Left lung (tissue), 10 donors: ENCODE measurements around the gene COA3. TPM values are rescaled to one million over a fixed set of nuclear protein-coding genes. Genes with fewer than 3 reads are reported as not detected.
A peak's percentile ranks its signal among the peaks of the same experiment; 100 is the strongest.

ENCODE experiments used
- ATAC-seq: fragments of 200-7000 bp; cut with Tn5 transposase; one replicate; pipeline ENCODE4 v1.9.1; 2020; ENCODE audit warnings: moderate library complexity
- DNase-seq, 4 donors: peaks; one replicate each; pipeline ENCODE4 v3.0.0-alpha.2; 2013 to 2020
- H3K27ac ChIP-seq, 2 donors: fragments of 200-600 bp; sonication (generic) in 1 of 2; one replicate each; pipeline versions ENCODE4 v1.5.0 to v1.8.0; 2020 to 2021
- H3K27me3 ChIP-seq, 2 donors: fragments of 200-600 bp; sonication (generic) in 1 of 2; one replicate each; pipeline versions ENCODE4 v1.5.0 to v1.8.0; 2020 to 2021
- H3K36me3 ChIP-seq, 2 donors: fragments of 200-600 bp; sonication (generic) in 1 of 2; one replicate each; pipeline versions ENCODE4 v1.5.0 to v1.8.0; 2020 to 2021
- H3K4me1 ChIP-seq, 2 donors: fragments of 200-600 bp; one replicate each; pipeline ENCODE4 v1.8.0; 2021
- H3K4me3 ChIP-seq, 2 donors: fragments of 200-600 bp; sonication (generic) in 1 of 2; one replicate each; pipeline versions ENCODE4 v1.5.0 to v1.8.0; 2020 to 2021; ENCODE audit warnings: mild to moderate bottlenecking in 1 of 2
- H3K9me3 ChIP-seq, 2 donors: fragments of 200-600 bp; sonication (generic) in 1 of 2; one replicate each; pipeline versions ENCODE4 v1.5.0 to v1.8.0; 2020 to 2021
- CTCF ChIP-seq, 2 donors: fragments of 200-600 bp; sonication (generic) in 1 of 2; IDR thresholded peaks; one replicate each; pipeline versions ENCODE4 v1.5.0 to v1.8.0; 2021; ENCODE audit warnings: antibody characterized with exemption in 2 of 2
- intact Hi-C, 2 donors: fragments of 100-400 bp; cut with DNase I; formaldehyde crosslinking; loops; one replicate each; pipeline versions ENCODE4 v1.11.2 to v1.14.2; 2022
- polyA plus RNA-seq, 6 donors: library from polyadenylated mRNA; unstranded; fragments of 120-200 nt; gene quantifications; one replicate each; pipeline ENCODE4 v1.2.1, GENCODE V29; 2013; ENCODE audit not compliant: insufficient read length in 6 of 6
- total RNA-seq, 2 donors: library from RNA; stranded (reverse); fragmentation: NEBNext Ultra II Directional; extraction: Animal tissue kit (Norgen Biotek cat#: 25700); gene quantifications; one replicate each; pipeline ENCODE4 v1.2.1, GENCODE V29; 2021
- donor health status: DM: no; HTN: yes; CAD: no.
- donor health status: DM: no; HTN: no; CAD: no.

COA3 gene
- total and polyA plus RNA-seq, 8 donors, result 59.1 to 96.2 (median 89.3) TPM

DNA sequence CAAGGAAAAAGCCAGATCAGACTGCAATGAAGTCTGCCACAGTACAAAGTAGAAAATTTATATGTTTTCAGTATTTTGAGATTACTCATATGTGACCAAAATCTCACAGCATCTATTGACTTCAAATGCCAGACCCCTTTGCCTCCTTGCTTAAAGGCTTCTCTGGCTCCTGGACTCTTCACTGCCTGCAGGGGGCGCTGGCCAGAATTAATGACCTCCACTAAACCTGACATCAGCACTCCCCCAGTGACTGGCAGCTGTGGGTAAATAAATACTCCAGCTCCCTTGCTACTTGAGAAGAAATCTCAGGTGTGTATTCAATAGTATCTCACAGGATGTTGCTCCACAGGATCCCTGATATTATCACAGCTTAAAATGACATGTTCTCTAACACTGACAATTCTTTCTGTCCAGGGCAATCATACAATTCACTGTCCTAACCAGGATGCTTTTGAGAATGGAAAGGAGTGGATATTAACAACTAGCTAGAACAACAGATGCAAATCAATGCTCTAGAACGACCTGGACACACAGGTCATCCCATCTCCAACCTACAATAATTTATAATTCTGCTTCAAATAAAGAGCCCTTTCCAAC, 21.5 kb upstream of the COA3 start:
- no peaks in the 10 kb centered on the region for H3K9me3 ChIP-seq
- TF ChIP-seq CTCF (IDR thresholded peaks at IDR 0.05), result peak; percentile 37 to 62
- no peak overlapping the region for H3K4me3 ChIP-seq
- ATAC-seq (no peak), DNase-seq (no peak)
- H3K27me3 ChIP-seq, result no peaks in the 10 kb centered on the region
- intact Hi-C loops, result loop anchor here in 1 of 2 donors (5.0 kb wide), 1 partner anchor 98 kb away; no protein-coding TSS in a partner anchor
- peaks cover 12 to 28% of the 10 kb centered on the region in 2 donors for H3K4me1 ChIP-seq
- H3K27ac ChIP-seq, result no peak overlapping the region
- H3K36me3 ChIP-seq, result peaks cover 0 to 72% of the 10 kb centered on the region in 2 donors

DNA sequence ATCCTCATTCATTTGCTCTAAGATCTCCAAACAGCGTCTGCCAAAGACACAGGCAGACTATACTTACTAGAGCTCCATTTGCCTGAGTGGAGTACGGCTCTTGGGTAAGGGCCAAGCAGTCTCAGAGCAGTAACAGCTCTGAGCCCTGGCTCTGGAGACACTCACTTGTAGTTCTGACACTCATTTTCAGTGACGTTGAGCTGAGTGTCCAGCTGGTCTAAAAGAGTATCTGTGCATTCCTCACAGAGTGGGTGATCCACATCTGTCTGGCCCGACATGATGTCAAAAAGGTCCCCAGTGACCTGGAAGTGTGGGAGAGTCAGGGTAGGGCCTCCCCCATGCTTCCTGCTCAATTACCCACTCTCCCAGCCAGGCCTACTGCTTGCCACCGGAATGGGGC, 19.9 kb upstream of the COA3 start:
- H3K36me3 ChIP-seq, result peaks cover 0 to 89% of the 10 kb centered on the region in 2 donors
- intact Hi-C loops, result no loop called here
- H3K27ac ChIP-seq, result no peak overlapping the region
- no peak for DNase-seq
- no peak overlapping the region for H3K4me3 ChIP-seq
- no peaks in the 10 kb centered on the region for H3K9me3 ChIP-seq
- H3K4me1 ChIP-seq, result peaks cover 8 to 21% of the 10 kb centered on the region in 2 donors
- no peak for TF ChIP-seq CTCF (IDR thresholded peaks at IDR 0.05)
- no peak for ATAC-seq
- H3K27me3 ChIP-seq, result no peaks in the 10 kb centered on the region

GRCh38 chr17:42817866-42818265, 19.4 kb upstream of the COA3 start:
- ATAC-seq (no peak), DNase-seq (no peak)
- peaks cover 0 to 94% of the 10 kb centered on the region in 2 donors for H3K36me3 ChIP-seq
- no peaks in the 10 kb centered on the region for H3K27me3 ChIP-seq
- H3K4me3 ChIP-seq, result no peak overlapping the region
- intact Hi-C loops, result no loop called here
- H3K27ac ChIP-seq, result no peak overlapping the region
- no peaks in the 10 kb centered on the region for H3K9me3 ChIP-seq
- peaks cover 3 to 16% of the 10 kb centered on the region in 2 donors for H3K4me1 ChIP-seq
- TF ChIP-seq CTCF (IDR thresholded peaks at IDR 0.05), result no peak

DNA sequence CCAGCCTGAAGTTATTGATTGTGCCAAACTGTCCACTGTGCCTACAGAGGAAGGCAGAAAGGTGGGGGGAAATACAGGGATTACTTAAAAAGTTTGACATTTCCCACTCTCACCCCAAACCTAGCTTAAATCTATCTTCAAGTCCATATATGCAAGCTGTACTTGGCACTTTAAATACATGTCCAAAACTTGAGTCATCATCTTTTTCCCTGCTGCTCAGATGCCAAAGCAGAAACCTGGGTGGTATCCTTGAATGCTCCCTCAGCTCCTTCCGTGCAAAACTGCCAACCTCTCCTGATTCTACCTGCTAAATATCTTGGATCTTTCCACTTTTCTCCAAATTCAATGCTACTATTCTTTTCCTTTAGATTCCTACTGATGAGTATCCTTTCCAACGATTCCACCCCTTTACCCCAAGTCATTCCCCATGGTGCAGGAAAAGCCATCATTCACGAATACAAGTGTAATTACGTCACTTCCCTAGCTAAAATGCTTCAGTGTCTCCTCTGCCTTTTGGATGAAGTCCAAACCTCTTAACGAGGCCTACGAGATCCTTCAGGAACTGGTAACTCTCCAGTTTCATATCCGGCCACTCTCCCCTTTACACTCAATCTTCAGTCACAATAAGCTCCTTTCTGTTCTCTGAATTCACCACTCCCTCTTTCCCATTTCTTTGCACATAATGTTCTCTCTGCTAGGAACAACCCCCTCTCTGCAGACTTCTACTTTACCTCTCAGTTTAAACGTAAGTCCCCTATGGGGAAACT, 16.3 kb upstream of the COA3 start:
- H3K27ac ChIP-seq, result peak overlapping the region; percentile 28 to 63
- H3K27me3 ChIP-seq, result no peaks in the 10 kb centered on the region
- H3K9me3 ChIP-seq, result no peaks in the 10 kb centered on the region
- H3K4me3 ChIP-seq, result no peak overlapping the region
- peak; percentile 77 for ATAC-seq
- intact Hi-C loops, result no loop called here
- peak in 1 of 4 donors; percentile 75 for DNase-seq
- H3K36me3 ChIP-seq, result peaks cover 0 to 99% of the 10 kb centered on the region in 2 donors
- TF ChIP-seq CTCF (IDR thresholded peaks at IDR 0.05), result no peak
- H3K4me1 ChIP-seq, result no peaks in the 10 kb centered on the region

- DNase-seq (no peak), ATAC-seq (peak; percentile 49)
- H3K27me3 ChIP-seq, result no peaks in the 10 kb centered on the region
- H3K4me3 ChIP-seq, result no peak overlapping the region
- H3K4me1 ChIP-seq, result no peaks in the 10 kb centered on the region
- no peak overlapping the region for H3K27ac ChIP-seq
- TF ChIP-seq CTCF (IDR thresholded peaks at IDR 0.05), result no peak
- no peaks in the 10 kb centered on the region for H3K9me3 ChIP-seq
- intact Hi-C loops, result no loop called here
- H3K36me3 ChIP-seq, result peaks cover 0 to 58% of the 10 kb centered on the region in 2 donors
Measured at GRCh38 chr17:42809250-42809649, 10.7 kb upstream of the COA3 start.
